Astrocyte of the spinal cord (primary cell): ENCODE measurements around the gene NBPF1.
"Not testable (repeated sequence)": the region's sequence is repeated elsewhere in the genome, so short reads cannot be mapped to it uniquely, and the experiment has no call there.

Experiments used
- DNase-seq: peaks from one replicate; pipeline ENCODE4 v3.0.0; 2011; ENCODE audit warnings: low read depth, low spot score
- H3K4me3 ChIP-seq: 2 replicates; pipeline ENCODE4 v1.5.1; 2011; ENCODE audit warnings: low read depth, mild to moderate bottlenecking, low read length, moderate library complexity
- CTCF ChIP-seq: IDR thresholded peaks from 2 replicates; pipeline ENCODE4 v1.5.1; 2012; ENCODE audit warnings: low read depth, mild to moderate bottlenecking, low read length, inconsistent platforms
- in situ Hi-C: cut with HindIII; loops from 2 replicates; pipeline ENCODE4 v1.10.0; 2017; ENCODE audit warnings: low sequenced_read_pairs

Gene NBPF1

GRCh38 chr1:16632044-16632850 lies 18.9 kb upstream of the NBPF1 start:
- in situ Hi-C loops, DNase-seq, H3K4me3 ChIP-seq: not testable (repeated sequence)

GRCh38 chr1:16631248-16632043 lies 18.1 kb upstream of the NBPF1 start:
- in situ Hi-C loops, result no loop called here
- H3K4me3 ChIP-seq, result no peak overlapping the region
- no peak for DNase-seq
- TF ChIP-seq CTCF, result no peak

GRCh38 chr1:16630661-16631247 lies 17.4 kb upstream of the NBPF1 start:
- in situ Hi-C loops, result no loop called here
- no peak for DNase-seq
- no peak for TF ChIP-seq CTCF
- H3K4me3 ChIP-seq, result no peak overlapping the region

- DNase-seq, in situ Hi-C loops, H3K4me3 ChIP-seq: not testable (repeated sequence)
Measured at GRCh38 chr1:16629916-16630530, 16.7 kb upstream of the NBPF1 start.

GRCh38 chr1:16628361-16629111 lies 15.2 kb upstream of the NBPF1 start:
- in situ Hi-C loops, result no loop called here
- DNase-seq, result no peak
- no peak overlapping the region for H3K4me3 ChIP-seq
- no peak for TF ChIP-seq CTCF

- H3K4me3 ChIP-seq, in situ Hi-C loops, DNase-seq: not testable (repeated sequence)
Measured at GRCh38 chr1:16626409-16626983, 13.1 kb upstream of the NBPF1 start.

GRCh38 chr1:16625497-16626408 lies 12.4 kb upstream of the NBPF1 start:
- TF ChIP-seq CTCF, result no peak
- in situ Hi-C loops, result no loop called here
- no peak for DNase-seq
- no peak overlapping the region for H3K4me3 ChIP-seq

GRCh38 chr1:16623812-16624719 lies 10.7 kb upstream of the NBPF1 start:
- H3K4me3 ChIP-seq, DNase-seq, in situ Hi-C loops: not testable (repeated sequence)

- in situ Hi-C loops, result not testable (repeated sequence)
Measured at GRCh38 chr1:16623337-16623736, 10.0 kb upstream of the NBPF1 start.

More at GRCh38 chr1:16623337-16623736, 10.0 kb upstream of the NBPF1 start:
- H3K4me3 ChIP-seq, result not testable (repeated sequence)
- DNase-seq, result peak; percentile 85
